SH-SY5Y (cell line): ENCODE measurements around the gene NLRP7.

Experiments
- GATA2 ChIP-seq: IDR thresholded peaks from 2 replicates; pipeline ENCODE4 v1.6.1; 2011; ENCODE audit warnings: mild to moderate bottlenecking, low read depth, low read length
- GATA3 ChIP-seq: IDR thresholded peaks from 2 replicates; pipeline ENCODE4 v1.6.1; 2011; ENCODE audit warnings: low read depth, mild to moderate bottlenecking, low read length, moderate library complexity

GRCh38 chr19:54877471-54877870, 69.9 kb downstream of the NLRP7 start:
- TF ChIP-seq GATA2 (no peak), GATA3 (no peak)
